ENCODE measurements around the gene NEURL3.

- TF ChIP-seq POLR2AphosphoS5 (IDR thresholded peaks at IDR 0.05) (no peak), CTCF (IDR thresholded peaks at IDR 0.05) (no peak), EP300 (IDR thresholded peaks at IDR 0.05; ENCODE audit: low read depth) (no peak), POLR2A (IDR thresholded peaks at IDR 0.05) (no peak)
These were observed 4.6 kb downstream of the NEURL3 start for GRCh38 chr2:96500385-96501066.
